ENCODE measurements around the gene POLH. TPM values are rescaled to one million over a fixed set of nuclear protein-coding genes. Genes with fewer than 3 reads are reported as not detected.

POLH gene
- total RNA-seq, 3 donors from 2014 or later (not counting 1 experiment from before 2014, with no cell fraction given): 7.7 to 11.2 (median 7.8) TPM

DNA sequence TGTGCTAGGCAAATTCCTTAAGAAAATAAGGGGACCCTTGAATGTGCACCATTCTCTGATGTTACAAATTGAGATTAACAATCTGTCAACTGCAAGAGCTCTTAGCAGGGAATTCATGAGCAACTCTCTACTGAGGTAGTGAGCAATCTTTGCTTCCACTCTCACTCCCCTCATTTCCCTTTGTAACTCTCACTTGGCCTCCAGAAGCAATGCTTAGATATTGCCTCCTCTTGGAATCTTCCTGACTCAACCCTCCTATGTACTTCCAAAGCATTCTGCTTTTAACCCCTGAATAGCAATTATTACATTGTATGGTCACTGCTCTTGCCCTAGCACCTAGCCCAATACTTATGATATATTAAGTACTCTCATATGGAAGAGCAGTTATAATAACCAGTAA, 16.7 kb upstream of the POLH start:
- no peaks in the 10 kb centered on the region for H3K4me1 Mint-ChIP-seq
- ATAC-seq (no peak), DNase-seq (no peak)
- Histone ChIP-seq H3K27ac (ENCODE audit: low read length) (no peak overlapping the region), H3K36me3 (ENCODE audit: control insufficient read depth, insufficient read depth, low read length) (peaks cover 77% of the 10 kb centered on the region), H3K4me1 (ENCODE audit: control insufficient read depth, insufficient read depth, low read length) (no peaks in the 10 kb centered on the region), H3K4me3 (ENCODE audit: low read length) (no peak overlapping the region), H3K9me3 (ENCODE audit: control insufficient read depth, insufficient read depth, low read length) (no peaks in the 10 kb centered on the region), H3K27me3 (ENCODE audit: control insufficient read depth, insufficient read depth, low read length) (no peaks in the 10 kb centered on the region)
- H3K4me3 Mint-ChIP-seq: no peak overlapping the region
- no peak for TF ChIP-seq CTCF (IDR thresholded peaks at IDR 0.05)
- no peaks in the 10 kb centered on the region for H3K27me3 Mint-ChIP-seq (ENCODE audit: low read depth in 2 of 2)
- peaks cover 31% of the 10 kb centered on the region for H3K36me3 Mint-ChIP-seq
- intact Hi-C loops (cut with micrococcal nuclease): no loop called here
- H3K9me3 Mint-ChIP-seq: no peaks in the 10 kb centered on the region
- no peak overlapping the region for H3K27ac Mint-ChIP-seq

GRCh38 chr6:43570876-43571441, 5.0 kb upstream of the POLH start:
- H3K27me3 ChIP-seq (ENCODE audit: control insufficient read depth, insufficient read depth, low read length): no peaks in the 10 kb centered on the region
- no peak for TF ChIP-seq CTCF (IDR thresholded peaks at IDR 0.05)
- no peaks in the 10 kb centered on the region for H3K36me3 Mint-ChIP-seq
- intact Hi-C loops (cut with micrococcal nuclease): loop anchor here (10.0 kb wide), 1 partner anchor 56 kb away; the partner anchor contains the start of genes LRRC73, POLR1C and YIPF3
- H3K4me3 Mint-ChIP-seq: no peak overlapping the region
- no peaks in the 10 kb centered on the region for H3K9me3 Mint-ChIP-seq
- H3K4me3 ChIP-seq (ENCODE audit: low read length): no peak overlapping the region
- H3K4me1 Mint-ChIP-seq: peaks cover 13 to 14% of the 10 kb centered on the region in 2 donors
- H3K4me1 ChIP-seq (ENCODE audit: control insufficient read depth, insufficient read depth, low read length): peaks cover 6% of the 10 kb centered on the region
- H3K27ac Mint-ChIP-seq: no peak overlapping the region
- no peak overlapping the region for H3K27ac ChIP-seq (ENCODE audit: low read length)
- WGBS (ENCODE audit: insufficient coverage): 97% methylated on average over 3 of the region's 5 CpGs
- no peaks in the 10 kb centered on the region for H3K9me3 ChIP-seq (ENCODE audit: control insufficient read depth, insufficient read depth, low read length)
- peaks cover 43% of the 10 kb centered on the region for H3K36me3 ChIP-seq (ENCODE audit: control insufficient read depth, insufficient read depth, low read length)
- H3K27me3 Mint-ChIP-seq (ENCODE audit: low read depth in 2 of 2): no peaks in the 10 kb centered on the region
- ATAC-seq (no peak), DNase-seq (no peak)

DNA sequence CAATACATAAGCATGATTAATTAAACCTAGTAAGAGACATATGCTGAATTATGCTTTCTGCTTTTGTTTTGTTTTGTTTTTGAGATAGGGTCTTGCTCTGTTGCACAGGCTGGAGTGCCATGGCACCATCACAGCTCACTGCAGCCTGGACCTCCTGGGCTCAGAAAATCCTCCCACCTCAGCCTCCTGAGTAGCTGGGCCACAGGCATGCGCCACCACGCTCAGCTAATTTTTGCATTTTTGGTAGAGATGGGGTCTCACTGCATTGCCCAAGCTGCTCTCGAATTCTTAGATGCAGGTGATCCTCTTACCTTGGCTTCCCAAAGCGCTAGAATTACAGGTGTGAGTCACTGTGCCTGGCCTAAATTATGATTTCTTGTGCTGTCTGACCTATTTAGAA, 4.0 kb upstream of the POLH start:
- Histone ChIP-seq H3K27me3 (ENCODE audit: control insufficient read depth, insufficient read depth, low read length) (no peaks in the 10 kb centered on the region), H3K4me3 (ENCODE audit: low read length) (no peak overlapping the region), H3K27ac (ENCODE audit: low read length) (no peak overlapping the region), H3K4me1 (ENCODE audit: control insufficient read depth, insufficient read depth, low read length) (peaks cover 11% of the 10 kb centered on the region), H3K36me3 (ENCODE audit: control insufficient read depth, insufficient read depth, low read length) (peaks cover 38% of the 10 kb centered on the region), H3K9me3 (ENCODE audit: control insufficient read depth, insufficient read depth, low read length) (no peaks in the 10 kb centered on the region)
- ATAC-seq: no peak
- Mint-ChIP-seq H3K9me3 (no peaks in the 10 kb centered on the region), H3K4me1 (peaks cover 19 to 23% of the 10 kb centered on the region in 2 donors), H3K36me3 (no peaks in the 10 kb centered on the region), H3K27ac (no peak overlapping the region), H3K27me3 (ENCODE audit: low read depth in 2 of 2) (no peaks in the 10 kb centered on the region), H3K4me3 (no peak overlapping the region)
- no peak for DNase-seq
- intact Hi-C loops (cut with micrococcal nuclease): loop anchor here (10.0 kb wide), 1 partner anchor 57 kb away; the partner anchor contains the start of genes LRRC73, POLR1C and YIPF3
- TF ChIP-seq CTCF (IDR thresholded peaks at IDR 0.05): no peak
- 99% methylated on average over 4 of the region's 4 CpGs for WGBS (ENCODE audit: insufficient coverage)

Measured in natural killer cell (primary cell).